PC-3 (cell line): Measurements from ENCODE around the gene DAAM1. TPM values are rescaled to one million over a fixed set of nuclear protein-coding genes. Genes with fewer than 3 reads are reported as not detected.

Source experiments
- ATAC-seq: fragments of 200-7000 bp; cut with Tn5 transposase; 2 replicates; pipeline ENCODE4 v1.9.1; 2020; ENCODE audit warnings: mild to moderate bottlenecking, moderate library complexity
- BruUV-seq: library from RNA; stranded (reverse); fragments of 400-500 nt; replicated peaks from 2 replicates; lab custom pipeline; 2021; lab: Mats Ljungman, UMichigan
- CTCF ChIA-PET: fragments of 300-600 bp; sonication (Branson Sonifier 250); formaldehyde crosslinking; loops from one replicate; lab custom pipeline; 2022; ENCODE audit warnings: antibody characterized with exemption; lab: Charles Lee
- POLR2A ChIA-PET: fragments of 300-600 bp; sonication (Branson Sonifier 250); formaldehyde crosslinking; loops from one replicate; lab custom pipeline; 2022; ENCODE audit warnings: antibody characterized with exemption; ENCODE audit not compliant: unreplicated experiment; lab: Charles Lee
- DNase-seq: peaks from one replicate; pipeline ENCODE4 v3.0.0-alpha.2; 2015
- H2AFZ ChIP-seq: fragments of 300-600 bp; sonication (generic); 2 replicates; pipeline ENCODE4 v1.6.0; 2016; ENCODE audit warnings: antibody characterized with exemption, low read length
- H3F3A ChIP-seq: fragments of 300-600 bp; sonication (generic); one replicate; pipeline ENCODE4 v1.6.0; 2017; ENCODE audit warnings: antibody characterized with exemption, low read length, control low read depth, mild to moderate bottlenecking; ENCODE audit not compliant: unreplicated experiment
- H3K27ac ChIP-seq: fragments of 300-600 bp; sonication (generic); 2 replicates; pipeline ENCODE4 v1.5.1; 2016; ENCODE audit warnings: mild to moderate bottlenecking, low read length
- H3K27me3 ChIP-seq: fragments of 300-600 bp; sonication (generic); 2 replicates; pipeline ENCODE4 v1.6.1; 2016; ENCODE audit warnings: low read length, mixed read lengths
- H3K36me3 ChIP-seq: fragments of 300-600 bp; sonication (generic); 2 replicates; pipeline ENCODE4 v1.6.1; 2016; ENCODE audit warnings: low read depth, mixed run types, low read length, mixed read lengths
- H3K4me1 ChIP-seq: fragments of 300-600 bp; sonication (generic); 2 replicates; pipeline ENCODE4 v1.5.1; 2016; ENCODE audit warnings: low read length; ENCODE audit not compliant: insufficient read depth
- H3K4me2 ChIP-seq: fragments of 300-600 bp; sonication (generic); 2 replicates; pipeline ENCODE4 v1.6.0; 2016; ENCODE audit warnings: low read length
- H3K4me3 ChIP-seq: fragments of 300-600 bp; sonication (generic); 2 replicates; pipeline ENCODE4 v1.5.1; 2016; ENCODE audit warnings: mild to moderate bottlenecking, low read length, mixed read lengths
- H3K79me2 ChIP-seq: fragments of 300-600 bp; sonication (generic); 2 replicates; pipeline ENCODE4 v1.6.1; 2017; ENCODE audit warnings: low read length, mixed read lengths
- H3K9ac ChIP-seq: fragments of 300-600 bp; sonication (generic); 2 replicates; pipeline ENCODE4 v1.6.0; 2016; ENCODE audit warnings: mild to moderate bottlenecking, low read length
- H3K9me2 ChIP-seq: fragments of 300-600 bp; sonication (generic); replicated peaks from 2 replicates; pipeline ENCODE4 v1.6.1; 2016; ENCODE audit warnings: mixed run types, low read length, mixed read lengths
- H3K9me3 ChIP-seq: fragments of 300-600 bp; sonication (generic); 2 replicates; pipeline ENCODE4 v1.6.1; 2016; ENCODE audit warnings: low read length, mixed read lengths
- H4K20me1 ChIP-seq: fragments of 300-600 bp; sonication (generic); 2 replicates; pipeline ENCODE4 v1.6.1; 2016; ENCODE audit warnings: low read length, mixed read lengths
- EZH2 ChIP-seq: fragments of 300-600 bp; sonication (generic); IDR thresholded peaks from one replicate; pipeline ENCODE4 v1.6.1; 2017; ENCODE audit warnings: antibody characterized with exemption, mild to moderate bottlenecking, low read length; ENCODE audit not compliant: unreplicated experiment
- EZH2phosphoT487 ChIP-seq: fragments of 300-600 bp; sonication (generic); IDR thresholded peaks from 2 replicates; pipeline ENCODE4 v1.6.1; 2018; ENCODE audit warnings: mild to moderate bottlenecking, antibody characterized with exemption, low read length, borderline replicate concordance
- intact Hi-C: fragments of 100-400 bp; cut with micrococcal nuclease; formaldehyde crosslinking; loops from 2 replicates; pipeline ENCODE4 v1.9.0; 2023
- total RNA-seq: library from RNA; depleted of rRNA; stranded (reverse); fragments of >200 nt; gene quantifications from 2 replicates; pipeline ENCODE4 v1.2.3, GENCODE V29; 2014
- TF ChIP-seq, protein P1 (sequence below): fragments of 300-600 bp; sonication (generic); conservative IDR thresholded peaks from 2 replicates; pipeline ENCODE4 v1.5.1; 2017; ENCODE audit warnings: antibody characterized with exemption, low read depth, mild to moderate bottlenecking, low read length

DAAM1 gene
- total RNA-seq, 1 experiment from 2014 or later = 32.7 TPM

GRCh38 chr14:59189786-59190368, 1.4 kb downstream of the DAAM1 start:
- no peak for TF ChIP-seq EZH2

GRCh38 chr14:59190372-59190771, 1.9 kb downstream of the DAAM1 start:
- TF ChIP-seq, protein P1, sequence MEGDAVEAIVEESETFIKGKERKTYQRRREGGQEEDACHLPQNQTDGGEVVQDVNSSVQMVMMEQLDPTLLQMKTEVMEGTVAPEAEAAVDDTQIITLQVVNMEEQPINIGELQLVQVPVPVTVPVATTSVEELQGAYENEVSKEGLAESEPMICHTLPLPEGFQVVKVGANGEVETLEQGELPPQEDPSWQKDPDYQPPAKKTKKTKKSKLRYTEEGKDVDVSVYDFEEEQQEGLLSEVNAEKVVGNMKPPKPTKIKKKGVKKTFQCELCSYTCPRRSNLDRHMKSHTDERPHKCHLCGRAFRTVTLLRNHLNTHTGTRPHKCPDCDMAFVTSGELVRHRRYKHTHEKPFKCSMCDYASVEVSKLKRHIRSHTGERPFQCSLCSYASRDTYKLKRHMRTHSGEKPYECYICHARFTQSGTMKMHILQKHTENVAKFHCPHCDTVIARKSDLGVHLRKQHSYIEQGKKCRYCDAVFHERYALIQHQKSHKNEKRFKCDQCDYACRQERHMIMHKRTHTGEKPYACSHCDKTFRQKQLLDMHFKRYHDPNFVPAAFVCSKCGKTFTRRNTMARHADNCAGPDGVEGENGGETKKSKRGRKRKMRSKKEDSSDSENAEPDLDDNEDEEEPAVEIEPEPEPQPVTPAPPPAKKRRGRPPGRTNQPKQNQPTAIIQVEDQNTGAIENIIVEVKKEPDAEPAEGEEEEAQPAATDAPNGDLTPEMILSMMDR = peak; percentile 89
- TF ChIP-seq EZH2phosphoT487 (no peak), EZH2 (no peak)
- Histone ChIP-seq H3K9ac (peak overlapping the region; percentile 7; the same call in 1 of the 2 replicates), H3K4me1 (peaks cover 27% of the 10 kb centered on the region), H3K27ac (no peak overlapping the region), H3K4me3 (peak overlapping the region; percentile 79), H3K9me2 (no peaks in the 10 kb centered on the region), H3K4me2 (peak overlapping the region; percentile 91), H3K9me3 (no peaks in the 10 kb centered on the region), H2AFZ (peak overlapping the region; percentile 88), H3F3A (no peaks in the 10 kb centered on the region), H3K36me3 (no peaks in the 10 kb centered on the region), H3K27me3 (peaks cover 16% of the 10 kb centered on the region; the same call in 1 of the 2 replicates), H3K79me2 (peaks cover 55% of the 10 kb centered on the region), H4K20me1 (no peaks in the 10 kb centered on the region)
- POLR2A ChIA-PET = interaction anchor here (0.5 to 0.6 kb wide), 2 partner anchors 13 to 49 kb away, joined by 3 to 7 read pairs; no protein-coding TSS in a partner anchor
- no peak for ATAC-seq
- BruUV-seq = TSS peak; percentile 34
- CTCF ChIA-PET = interaction anchor here (0.6 to 2.1 kb wide), 2 partner anchors 101 to 124 kb away, joined by 3 to 10 read pairs; no protein-coding TSS in a partner anchor
- intact Hi-C loops = no loop called here
- peak; percentile 63 for DNase-seq

More at GRCh38 chr14:59189786-59190368, 1.4 kb downstream of the DAAM1 start:
- H3F3A ChIP-seq = no peaks in the 10 kb centered on the region
- H3K4me1 ChIP-seq = peaks cover 27% of the 10 kb centered on the region
- no peaks in the 10 kb centered on the region for H3K9me3 ChIP-seq
- DNase-seq (peak; percentile 99), ATAC-seq (peak; percentile 46)
- no peaks in the 10 kb centered on the region for H3K9me2 ChIP-seq
- no TSS peak for BruUV-seq
- no peak overlapping the region for H3K27ac ChIP-seq
- H4K20me1 ChIP-seq = no peaks in the 10 kb centered on the region
- no peaks in the 10 kb centered on the region for H3K36me3 ChIP-seq
- peak overlapping the region; percentile 88 for H2AFZ ChIP-seq
- ChIA-PET CTCF (interaction anchor here (0.5 to 2.1 kb wide), 5 partner anchors 14 to 124 kb away, joined by 3 to 10 read pairs (median 3); no protein-coding TSS in a partner anchor), POLR2A (interaction anchor here (0.5 to 0.6 kb wide), 3 partner anchors 14 to 263 kb away, joined by 3 to 7 read pairs (median 3); no protein-coding TSS in a partner anchor)
- H3K9ac ChIP-seq = peak overlapping the region; percentile 47
- H3K79me2 ChIP-seq = peaks cover 54% of the 10 kb centered on the region
- peak overlapping the region; percentile 79 for H3K4me3 ChIP-seq
- H3K4me2 ChIP-seq = peak overlapping the region; percentile 91
- peaks cover 20% of the 10 kb centered on the region for H3K27me3 ChIP-seq
- intact Hi-C loops = loop anchor here (2.0 kb wide), 2 partner anchors 63 to 117 kb away; no protein-coding TSS in a partner anchor

- no peak overlapping the region for H3K4me2 ChIP-seq
- DNase-seq (no peak), ATAC-seq (no peak)
- no peaks in the 10 kb centered on the region for H3K36me3 ChIP-seq
- intact Hi-C loops = no loop called here
- H3K79me2 ChIP-seq = peaks cover 59% of the 10 kb centered on the region
- POLR2A ChIA-PET = no interaction called here
- H3K27me3 ChIP-seq = no peaks in the 10 kb centered on the region
- BruUV-seq = no TSS peak
- no peak overlapping the region for H3K4me3 ChIP-seq
- no peak overlapping the region for H2AFZ ChIP-seq
- peaks cover 9% of the 10 kb centered on the region for H3K4me1 ChIP-seq
- CTCF ChIA-PET = no interaction called here
- no peaks in the 10 kb centered on the region for H4K20me1 ChIP-seq
- no peak overlapping the region for H3K9ac ChIP-seq
- TF ChIP-seq EZH2 (no peak), EZH2phosphoT487 (no peak)
- TF ChIP-seq, protein P1 = no peak
- no peaks in the 10 kb centered on the region for H3F3A ChIP-seq
- H3K27ac ChIP-seq = no peak overlapping the region
- H3K9me2 ChIP-seq = no peaks in the 10 kb centered on the region
- H3K9me3 ChIP-seq = no peaks in the 10 kb centered on the region
Observed at GRCh38 chr14:59195912-59196311, 7.4 kb downstream of the DAAM1 start.
